Measurements from ENCODE around the gene FBXO30.

The FBXO30 gene, protein sequence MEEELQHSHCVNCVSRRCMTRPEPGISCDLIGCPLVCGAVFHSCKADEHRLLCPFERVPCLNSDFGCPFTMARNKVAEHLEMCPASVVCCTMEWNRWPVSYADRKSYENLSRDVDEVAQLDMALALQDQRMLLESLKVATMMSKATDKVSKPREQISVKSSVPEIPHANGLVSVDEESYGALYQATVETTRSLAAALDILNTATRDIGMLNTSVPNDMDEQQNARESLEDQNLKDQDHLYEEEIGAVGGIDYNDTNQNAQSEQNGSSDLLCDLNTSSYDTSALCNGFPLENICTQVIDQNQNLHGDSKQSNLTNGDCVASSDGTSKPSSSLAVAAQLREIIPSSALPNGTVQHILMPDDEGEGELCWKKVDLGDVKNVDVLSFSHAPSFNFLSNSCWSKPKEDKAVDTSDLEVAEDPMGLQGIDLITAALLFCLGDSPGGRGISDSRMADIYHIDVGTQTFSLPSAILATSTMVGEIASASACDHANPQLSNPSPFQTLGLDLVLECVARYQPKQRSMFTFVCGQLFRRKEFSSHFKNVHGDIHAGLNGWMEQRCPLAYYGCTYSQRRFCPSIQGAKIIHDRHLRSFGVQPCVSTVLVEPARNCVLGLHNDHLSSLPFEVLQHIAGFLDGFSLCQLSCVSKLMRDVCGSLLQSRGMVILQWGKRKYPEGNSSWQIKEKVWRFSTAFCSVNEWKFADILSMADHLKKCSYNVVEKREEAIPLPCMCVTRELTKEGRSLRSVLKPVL

GRCh38 chr6:145814501-145815308 is at the start of gene FBXO30:
FBXO30 (minus strand) TSS chr6:145814795; CDS start chr6:145806405, 8,390 bp downstream.
- DNase-seq (ENCODE audit: low read depth in 2 of 2, low spot score in 1 of 2), result peak; percentile 63 to 75

DNA sequence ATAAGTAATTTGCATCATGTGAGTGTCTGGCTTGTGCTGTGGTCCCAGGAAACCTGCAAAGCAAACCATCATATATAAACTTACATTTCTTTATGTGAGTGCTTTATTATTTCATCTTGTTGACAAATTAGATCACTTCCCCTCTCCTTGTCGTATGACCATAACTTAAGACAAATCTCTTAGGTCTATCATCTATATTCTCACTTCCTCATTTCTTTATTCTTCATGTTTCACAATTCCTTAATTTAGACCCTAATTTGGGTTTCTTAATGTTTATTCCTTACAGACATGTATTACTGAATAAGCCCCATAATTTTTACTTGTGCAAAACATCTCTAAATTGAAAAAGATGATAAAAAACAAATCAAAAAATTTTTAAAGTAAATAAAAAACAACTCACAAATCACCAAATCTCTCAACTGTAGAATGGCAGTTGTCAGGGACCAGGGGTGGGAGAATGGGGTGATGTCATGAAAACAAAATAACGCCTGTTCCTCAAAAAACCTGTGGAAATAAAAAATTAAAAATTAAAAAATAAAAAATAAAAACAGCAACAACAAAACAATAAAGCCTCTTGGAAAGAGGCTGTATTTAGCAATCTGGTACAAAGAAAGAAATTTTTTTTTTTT is 49.5 kb upstream of the FBXO30 start:
- no peak for DNase-seq (ENCODE audit: low read depth in 2 of 2, low spot score in 1 of 2)

- DNase-seq (ENCODE audit: low read depth in 2 of 2, low spot score in 1 of 2), result no peak
Observed at GRCh38 chr6:145863366-145863765, 48.8 kb upstream of the FBXO30 start.

DNA sequence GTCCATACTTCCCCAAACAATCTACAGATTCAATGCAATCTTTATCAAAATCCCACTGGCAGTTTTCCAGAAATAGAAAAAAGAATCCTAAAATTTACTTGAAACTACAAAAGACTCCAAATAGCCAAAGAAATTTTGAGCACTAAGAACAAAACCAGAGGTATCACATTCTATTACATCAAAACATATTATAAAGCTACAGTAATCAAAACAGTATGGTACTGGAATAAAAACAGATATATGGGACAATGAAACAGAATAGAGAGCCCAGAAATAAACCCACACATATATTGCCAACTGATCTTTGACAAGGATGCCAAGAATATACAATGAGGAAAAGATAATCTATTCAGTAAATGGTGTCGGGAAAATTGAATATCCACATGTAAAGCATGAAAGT is 46.0 kb upstream of the FBXO30 start:
- DNase-seq (ENCODE audit: low read depth in 2 of 2, low spot score in 1 of 2), result no peak

DNA sequence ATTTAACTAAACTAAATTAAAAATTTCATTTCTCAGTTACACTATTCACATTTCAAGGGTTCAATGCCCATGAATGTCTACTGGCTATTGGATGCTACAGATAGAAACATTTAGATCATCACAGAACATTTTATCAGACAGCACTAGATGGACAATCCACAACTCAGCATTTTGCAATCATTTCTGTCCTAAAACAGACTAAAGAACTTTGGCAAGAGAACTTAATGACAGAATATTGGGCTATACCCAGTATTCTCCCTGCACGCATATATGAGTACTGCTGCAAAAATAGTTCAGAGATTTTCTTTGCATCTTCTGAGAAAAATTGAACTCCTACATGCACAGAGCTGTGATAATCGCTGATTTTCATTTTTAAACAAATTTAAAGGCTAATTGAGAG is 36.1 kb upstream of the FBXO30 start:
- no peak for DNase-seq (ENCODE audit: low read depth in 2 of 2, low spot score in 1 of 2)

GRCh38 chr6:145848541-145848940 is 33.9 kb upstream of the FBXO30 start:
- no peak for DNase-seq (ENCODE audit: low read depth in 2 of 2, low spot score in 1 of 2)

DNA sequence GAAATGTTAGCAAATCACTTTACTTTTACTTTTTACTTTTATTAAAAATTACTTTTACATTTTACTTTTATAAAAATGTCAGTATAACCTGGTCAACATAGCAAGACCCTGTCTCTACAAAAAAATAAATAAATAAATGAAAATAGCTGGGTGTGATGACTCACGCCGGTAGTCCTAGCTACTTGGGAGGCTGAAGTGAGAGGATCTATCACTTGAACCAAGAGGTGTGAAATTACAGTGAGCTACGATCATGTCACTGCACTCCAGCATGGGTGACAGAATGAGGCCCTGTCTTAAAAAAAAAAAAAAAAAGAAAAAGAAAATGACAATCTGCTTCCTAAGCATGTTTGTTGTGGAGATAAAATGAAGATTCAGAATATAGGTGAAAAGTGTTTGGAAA is 31.0 kb upstream of the FBXO30 start:
- DNase-seq (ENCODE audit: low read depth in 2 of 2, low spot score in 1 of 2), result no peak

- DNase-seq (ENCODE audit: low read depth in 2 of 2, low spot score in 1 of 2), result no peak
Observed at GRCh38 chr6:145844933-145845540, 30.4 kb upstream of the FBXO30 start.

- no peak for DNase-seq (ENCODE audit: low read depth in 2 of 2, low spot score in 1 of 2)
Observed at GRCh38 chr6:145842693-145843546, 28.3 kb upstream of the FBXO30 start.

DNA sequence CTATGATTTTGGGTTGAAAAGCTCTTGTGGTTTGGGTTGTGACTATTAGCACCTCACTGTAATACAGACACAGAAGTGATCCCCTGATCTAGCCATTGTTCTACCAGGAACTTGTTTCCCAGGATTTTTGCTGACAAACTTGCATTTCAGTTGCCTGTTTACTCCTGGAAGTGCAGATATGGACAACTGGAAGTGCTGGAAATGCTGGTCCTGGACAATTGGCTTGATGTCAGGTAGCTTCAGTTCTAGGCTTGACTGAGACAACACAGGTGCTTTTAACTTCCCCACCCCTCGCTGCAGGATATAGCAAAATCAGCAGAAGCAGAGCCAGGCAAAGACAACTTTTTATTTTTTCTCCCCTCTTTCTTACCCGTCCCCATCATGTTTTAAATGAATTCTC is 27.1 kb upstream of the FBXO30 start:
- no peak for DNase-seq (ENCODE audit: low read depth in 2 of 2, low spot score in 1 of 2)

- DNase-seq (ENCODE audit: low read depth in 2 of 2, low spot score in 1 of 2), result no peak
Observed at GRCh38 chr6:145839653-145840052, 25.1 kb upstream of the FBXO30 start.

GRCh38 chr6:145838305-145838704 is 23.7 kb upstream of the FBXO30 start:
- no peak for DNase-seq (ENCODE audit: low read depth in 2 of 2, low spot score in 1 of 2)

DNA sequence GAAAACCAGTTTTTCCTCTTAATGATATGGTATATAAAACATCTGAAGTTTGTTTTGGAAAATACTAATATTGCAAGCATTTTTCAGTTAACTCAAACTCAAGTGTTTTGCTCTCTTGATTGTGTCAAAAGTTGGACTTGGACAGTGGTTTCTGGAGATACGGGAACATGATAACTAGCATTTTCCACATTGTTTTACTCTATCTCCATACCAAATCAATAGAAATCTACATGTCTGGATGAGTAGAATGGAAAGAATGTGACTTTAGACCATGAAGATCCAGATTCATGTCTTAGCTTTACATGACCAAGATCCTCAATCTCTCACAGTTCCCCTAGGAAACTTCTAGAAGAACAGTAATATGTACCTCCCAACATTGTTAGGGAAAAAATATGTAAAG is 22.2 kb upstream of the FBXO30 start:
- DNase-seq (ENCODE audit: low read depth in 2 of 2, low spot score in 1 of 2), result no peak

DNA sequence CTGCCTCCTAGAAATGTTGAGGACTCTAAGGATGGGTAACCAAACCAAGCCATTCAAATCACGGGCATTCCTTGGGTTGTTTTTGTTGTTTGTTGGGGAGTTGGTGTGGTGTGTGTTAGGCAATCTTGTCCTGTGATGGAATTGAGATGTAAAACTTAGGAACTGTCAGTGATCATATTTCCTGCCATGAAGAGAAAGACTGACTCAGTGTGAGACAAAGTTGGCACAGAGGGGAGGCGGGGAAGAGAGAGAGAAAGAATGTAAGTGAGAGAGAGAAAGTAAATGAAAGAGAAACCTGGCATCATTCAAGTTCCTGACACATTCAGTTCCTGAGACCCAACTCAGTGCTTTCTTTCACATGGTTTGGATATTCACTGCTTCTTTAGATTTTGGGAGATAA is 21.6 kb upstream of the FBXO30 start:
- DNase-seq (ENCODE audit: low read depth in 2 of 2, low spot score in 1 of 2), result no peak

GRCh38 chr6:145830612-145831011 is 16.0 kb upstream of the FBXO30 start:
- DNase-seq (ENCODE audit: low read depth in 2 of 2, low spot score in 1 of 2), result no peak

- DNase-seq (ENCODE audit: low read depth in 2 of 2, low spot score in 1 of 2), result no peak
Observed at GRCh38 chr6:145829950-145830349, 15.4 kb upstream of the FBXO30 start.

- DNase-seq (ENCODE audit: low read depth in 2 of 2, low spot score in 1 of 2), result no peak
Observed at GRCh38 chr6:145829102-145829501, 14.5 kb upstream of the FBXO30 start.

DNA sequence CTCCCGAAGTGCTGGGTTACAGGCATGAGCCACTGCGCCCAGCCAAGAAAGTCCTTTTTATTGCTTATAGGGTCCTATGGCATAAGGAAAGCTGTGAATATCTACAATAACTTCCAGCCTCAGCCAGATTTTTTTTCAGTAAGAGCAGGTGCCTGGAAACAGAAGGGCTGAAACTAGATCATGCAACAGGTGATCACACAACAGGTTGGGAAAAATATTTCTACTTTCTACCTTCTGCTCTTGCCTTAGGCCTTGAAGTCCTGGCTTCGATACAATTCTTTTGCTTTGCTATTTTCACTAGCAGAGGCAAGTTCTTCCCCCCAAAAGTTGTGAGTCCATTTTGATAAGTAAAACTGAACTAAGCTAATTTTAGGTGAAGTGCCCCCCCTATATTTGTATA is 9.7 kb upstream of the FBXO30 start:
- DNase-seq (ENCODE audit: low read depth in 2 of 2, low spot score in 1 of 2), result no peak

- no peak for DNase-seq (ENCODE audit: low read depth in 2 of 2, low spot score in 1 of 2)
Observed at GRCh38 chr6:145823328-145823944, 8.8 kb upstream of the FBXO30 start.
